ENCODE data around the gene CFAP100. TPM values are rescaled to one million over a fixed set of nuclear protein-coding genes. Genes with fewer than 3 reads are reported as not detected.

CFAP100 gene
- total RNA-seq, 2 donors from 2014 or later: 0.44 to 0.66 TPM

DNA sequence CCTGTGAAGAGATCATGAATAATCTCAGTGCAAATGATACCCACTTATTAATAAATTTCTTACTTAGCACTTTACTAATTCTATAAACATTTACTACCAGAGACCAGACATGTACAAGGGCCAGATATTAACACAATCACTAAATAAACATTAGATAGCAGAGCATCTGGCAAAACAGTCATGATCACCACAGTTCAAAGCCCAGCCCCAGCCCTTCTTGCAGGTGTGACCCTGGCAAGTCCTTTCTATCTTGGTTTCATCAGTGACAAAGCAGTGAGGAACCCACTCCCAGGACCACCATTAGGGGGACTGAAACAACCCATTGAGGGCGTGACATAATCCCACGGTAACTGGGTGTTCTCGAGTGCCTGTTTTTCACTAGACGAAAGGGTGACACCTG is 69.4 kb downstream of the CFAP100 start:
- H3K27me3 ChIP-seq (ENCODE audit: control insufficient read depth, insufficient read depth, low read length, poor library complexity, severe bottlenecking): no peaks in the 10 kb centered on the region
- H3K4me1 ChIP-seq (ENCODE audit: control insufficient read depth, insufficient read depth, low read length): no peaks in the 10 kb centered on the region
- no peak overlapping the region for H3K4me3 Mint-ChIP-seq
- no peak overlapping the region for H3K4me3 ChIP-seq (ENCODE audit: low read length)
- H3K27me3 Mint-ChIP-seq (ENCODE audit: insufficient read depth): no peaks in the 10 kb centered on the region
- no peak overlapping the region for H3K27ac Mint-ChIP-seq
- H3K4me1 Mint-ChIP-seq: peaks cover 9% of the 10 kb centered on the region
- TF ChIP-seq, protein P1, sequence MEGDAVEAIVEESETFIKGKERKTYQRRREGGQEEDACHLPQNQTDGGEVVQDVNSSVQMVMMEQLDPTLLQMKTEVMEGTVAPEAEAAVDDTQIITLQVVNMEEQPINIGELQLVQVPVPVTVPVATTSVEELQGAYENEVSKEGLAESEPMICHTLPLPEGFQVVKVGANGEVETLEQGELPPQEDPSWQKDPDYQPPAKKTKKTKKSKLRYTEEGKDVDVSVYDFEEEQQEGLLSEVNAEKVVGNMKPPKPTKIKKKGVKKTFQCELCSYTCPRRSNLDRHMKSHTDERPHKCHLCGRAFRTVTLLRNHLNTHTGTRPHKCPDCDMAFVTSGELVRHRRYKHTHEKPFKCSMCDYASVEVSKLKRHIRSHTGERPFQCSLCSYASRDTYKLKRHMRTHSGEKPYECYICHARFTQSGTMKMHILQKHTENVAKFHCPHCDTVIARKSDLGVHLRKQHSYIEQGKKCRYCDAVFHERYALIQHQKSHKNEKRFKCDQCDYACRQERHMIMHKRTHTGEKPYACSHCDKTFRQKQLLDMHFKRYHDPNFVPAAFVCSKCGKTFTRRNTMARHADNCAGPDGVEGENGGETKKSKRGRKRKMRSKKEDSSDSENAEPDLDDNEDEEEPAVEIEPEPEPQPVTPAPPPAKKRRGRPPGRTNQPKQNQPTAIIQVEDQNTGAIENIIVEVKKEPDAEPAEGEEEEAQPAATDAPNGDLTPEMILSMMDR (conservative IDR thresholded peaks at IDR 0.05): no peak
- H3K36me3 ChIP-seq (ENCODE audit: control insufficient read depth, insufficient read depth, low read length): peaks cover 92% of the 10 kb centered on the region
- no peak overlapping the region for H3K27ac ChIP-seq (ENCODE audit: low read depth, low read length)
- WGBS, 2 experiments (ENCODE audit: insufficient coverage in 1 of 2, insufficient read length in 1 of 2): 92 to 100% methylated on average over 3 to 4 of the region's 4 CpGs
- peak; percentile 22 for DNase-seq
- no peaks in the 10 kb centered on the region for H3K9me3 ChIP-seq (ENCODE audit: control insufficient read depth, low read length)
- H3K9ac ChIP-seq (ENCODE audit: extremely low read depth, low read length, poor library complexity, severe bottlenecking): no peak overlapping the region
- H3K36me3 Mint-ChIP-seq (ENCODE audit: low read depth): peaks cover 76% of the 10 kb centered on the region
- H3K9me3 Mint-ChIP-seq: no peaks in the 10 kb centered on the region

DNA sequence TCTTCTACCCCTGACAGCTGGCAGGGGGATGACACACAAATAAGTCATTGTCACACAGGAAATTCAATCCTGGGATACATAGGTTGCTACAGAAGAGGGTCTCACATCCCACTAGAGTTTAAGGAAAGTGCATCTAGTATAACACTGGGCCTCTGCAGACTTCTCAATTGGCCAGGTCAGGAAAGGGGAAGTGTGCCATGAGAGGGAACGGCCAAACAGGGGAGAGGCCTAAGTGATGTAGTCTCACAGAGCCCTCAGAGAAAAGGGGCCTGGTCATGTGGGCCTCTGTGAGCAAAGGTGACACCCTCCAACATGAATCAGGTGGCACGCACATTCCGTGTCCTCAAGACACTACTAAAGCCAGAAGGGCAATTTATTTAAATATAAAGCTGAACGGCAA is 69.8 kb downstream of the CFAP100 start:
- H3K9me3 ChIP-seq (ENCODE audit: control insufficient read depth, low read length): no peaks in the 10 kb centered on the region
- H3K4me3 Mint-ChIP-seq: no peak overlapping the region
- H3K27ac ChIP-seq (ENCODE audit: low read depth, low read length): no peak overlapping the region
- no peak for DNase-seq
- no peaks in the 10 kb centered on the region for H3K9me3 Mint-ChIP-seq
- H3K4me1 ChIP-seq (ENCODE audit: control insufficient read depth, insufficient read depth, low read length): no peaks in the 10 kb centered on the region
- 54 to 77% methylated on average over 1 to 4 of the region's 4 CpGs for WGBS, 2 experiments (ENCODE audit: insufficient coverage in 1 of 2, insufficient read length in 1 of 2)
- H3K4me3 ChIP-seq (ENCODE audit: low read length): no peak overlapping the region
- TF ChIP-seq, protein P1 (conservative IDR thresholded peaks at IDR 0.05): no peak
- H3K27me3 ChIP-seq (ENCODE audit: control insufficient read depth, insufficient read depth, low read length, poor library complexity, severe bottlenecking): no peaks in the 10 kb centered on the region
- peaks cover 92% of the 10 kb centered on the region for H3K36me3 ChIP-seq (ENCODE audit: control insufficient read depth, insufficient read depth, low read length)
- peak overlapping the region; percentile 41 for H3K27ac Mint-ChIP-seq
- H3K36me3 Mint-ChIP-seq (ENCODE audit: low read depth): peaks cover 80% of the 10 kb centered on the region
- peaks cover 12% of the 10 kb centered on the region for H3K4me1 Mint-ChIP-seq
- H3K9ac ChIP-seq (ENCODE audit: extremely low read depth, low read length, poor library complexity, severe bottlenecking): no peak overlapping the region
- no peaks in the 10 kb centered on the region for H3K27me3 Mint-ChIP-seq (ENCODE audit: insufficient read depth)

DNA sequence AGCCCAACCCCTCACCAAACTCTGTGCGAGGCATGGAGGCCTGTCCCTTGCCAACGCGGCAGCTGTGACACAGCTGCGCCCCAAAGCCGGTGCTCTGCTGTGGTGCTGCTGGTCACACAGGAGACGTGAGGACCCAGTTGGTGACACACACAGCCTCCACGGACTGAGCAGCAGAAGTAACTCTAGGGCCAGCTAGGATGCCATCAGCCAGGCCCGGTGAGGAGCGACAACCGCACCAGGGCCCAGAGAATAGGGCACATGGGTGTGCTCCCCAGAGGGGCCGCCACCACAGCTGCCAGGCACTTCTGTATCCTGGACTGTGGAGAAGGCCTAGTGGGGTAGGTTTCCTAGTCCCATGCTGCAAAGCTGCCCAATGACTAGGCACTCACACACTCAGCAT is 70.3 kb downstream of the CFAP100 start:
- Histone ChIP-seq H3K9me3 (ENCODE audit: control insufficient read depth, low read length) (no peaks in the 10 kb centered on the region), H3K36me3 (ENCODE audit: control insufficient read depth, insufficient read depth, low read length) (peaks cover 92% of the 10 kb centered on the region), H3K27ac (ENCODE audit: low read depth, low read length) (no peak overlapping the region), H3K9ac (ENCODE audit: extremely low read depth, low read length, poor library complexity, severe bottlenecking) (no peak overlapping the region), H3K27me3 (ENCODE audit: control insufficient read depth, insufficient read depth, low read length, poor library complexity, severe bottlenecking) (no peaks in the 10 kb centered on the region), H3K4me1 (ENCODE audit: control insufficient read depth, insufficient read depth, low read length) (no peaks in the 10 kb centered on the region), H3K4me3 (ENCODE audit: low read length) (no peak overlapping the region)
- no peak for DNase-seq
- Mint-ChIP-seq H3K4me3 (no peak overlapping the region), H3K27ac (peak overlapping the region; percentile 85), H3K27me3 (ENCODE audit: insufficient read depth) (no peaks in the 10 kb centered on the region), H3K4me1 (peaks cover 16% of the 10 kb centered on the region), H3K9me3 (no peaks in the 10 kb centered on the region), H3K36me3 (ENCODE audit: low read depth) (peaks cover 80% of the 10 kb centered on the region)
- 93 to 96% methylated on average over 9 to 11 of the region's 11 CpGs for WGBS, 2 experiments (ENCODE audit: insufficient coverage in 1 of 2, insufficient read length in 1 of 2)
- TF ChIP-seq, protein P1 (conservative IDR thresholded peaks at IDR 0.05): no peak
